IPS DF 6.9 (cell line): ENCODE data around the gene SGIP1.

Experiments used
- DNase-seq: peaks from one replicate; pipeline ENCODE4 v3.0.0-alpha.2; 2013; ENCODE audit warnings: low read depth, low spot score
- H3K27ac ChIP-seq: one replicate; pipeline ENCODE4 v1.5.1; 2013; ENCODE audit warnings: low read length, control low read depth
- H3K27me3 ChIP-seq: 2 replicates; pipeline ENCODE4 v1.6.1; 2013; ENCODE audit warnings: mild to moderate bottlenecking, low read length; ENCODE audit not compliant: control insufficient read depth, insufficient read depth
- H3K36me3 ChIP-seq: 2 replicates; pipeline ENCODE4 v1.6.1; 2013; ENCODE audit warnings: low read length; ENCODE audit not compliant: control insufficient read depth, insufficient read depth
- H3K4me1 ChIP-seq: 2 replicates; pipeline ENCODE4 v1.6.1; 2013; ENCODE audit warnings: low read length; ENCODE audit not compliant: control insufficient read depth, insufficient read depth
- H3K4me3 ChIP-seq: 2 replicates; pipeline ENCODE4 v1.5.1; 2013; ENCODE audit warnings: mild to moderate bottlenecking, low read length
- H3K9me3 ChIP-seq: 2 replicates; pipeline ENCODE4 v1.6.1; 2013; ENCODE audit warnings: low read length, inconsistent platforms; ENCODE audit not compliant: control insufficient read depth, insufficient read depth
- WGBS: extraction: QIAGEN DNeasy Blood & Tissue Kit; methylation state at CpG from one replicate; pipeline ENCODE4 v1.1.7; 2013; ENCODE audit warnings: mixed read lengths, missing lambda C conversion rate; ENCODE audit not compliant: insufficient read length, insufficient coverage; 5-methylcytosine and 5-hydroxymethylcytosine counted together

SGIP1 gene

DNA sequence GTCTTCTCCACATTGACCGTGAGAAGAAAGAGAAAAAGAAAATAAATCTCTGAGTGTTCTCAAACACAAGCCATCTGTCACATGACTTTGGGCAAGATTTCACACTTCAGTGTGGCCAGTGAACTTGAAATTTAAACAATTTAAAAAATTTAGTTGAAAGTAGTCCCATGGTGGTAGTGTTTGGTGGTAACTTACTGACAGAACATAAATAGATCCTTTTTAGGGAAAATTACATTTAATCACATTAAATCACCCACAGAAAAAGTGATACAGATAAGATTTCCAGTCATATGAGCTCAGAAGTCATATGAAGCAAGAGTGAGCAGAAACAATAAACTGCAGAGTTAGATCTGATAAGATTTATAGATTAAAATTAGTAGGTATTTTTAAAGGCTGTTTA lies 31.9 kb upstream of the SGIP1 start:
- Histone ChIP-seq H3K27ac (no peak overlapping the region), H3K4me1 (no peaks in the 10 kb centered on the region), H3K36me3 (no peaks in the 10 kb centered on the region), H3K4me3 (no peak overlapping the region), H3K27me3 (no peaks in the 10 kb centered on the region), H3K9me3 (no peaks in the 10 kb centered on the region)
- no peak for DNase-seq
- WGBS = no CpG with 5 or more reads among the region's 1 CpG

DNA sequence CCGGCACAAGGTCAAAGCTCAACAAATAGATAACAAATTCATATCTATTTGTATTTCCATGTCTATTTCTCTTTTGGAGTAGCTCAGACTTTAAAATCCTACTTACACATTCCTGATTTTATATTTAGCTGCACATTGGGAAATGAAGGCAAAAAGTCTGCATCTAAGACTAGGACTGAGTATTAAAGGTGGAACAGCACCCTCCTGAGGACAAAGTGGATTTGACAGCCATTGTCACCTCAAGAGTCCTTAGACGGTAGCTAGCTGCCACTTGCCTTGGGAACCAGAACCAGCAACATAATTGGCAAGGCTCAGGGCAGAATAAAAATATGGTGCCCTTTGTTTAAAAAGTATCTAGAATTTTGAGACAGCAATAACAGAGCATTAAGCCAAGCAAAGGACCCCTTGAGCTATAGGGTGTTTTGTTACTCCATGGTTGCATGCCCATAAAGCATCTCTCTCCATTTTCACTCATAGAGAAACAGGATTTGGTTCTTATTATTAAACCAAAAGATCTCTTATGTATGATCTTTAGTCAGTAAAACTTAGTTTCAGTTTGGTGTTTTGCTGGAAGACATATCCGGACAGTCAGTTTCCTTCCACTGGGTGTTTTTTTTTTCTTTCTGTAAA lies 30.0 kb upstream of the SGIP1 start:
- no peaks in the 10 kb centered on the region for H3K27me3 ChIP-seq
- no peaks in the 10 kb centered on the region for H3K36me3 ChIP-seq
- WGBS = no CpG with 5 or more reads among the region's 3 CpGs
- H3K4me3 ChIP-seq = no peak overlapping the region
- H3K9me3 ChIP-seq = no peaks in the 10 kb centered on the region
- H3K4me1 ChIP-seq = no peaks in the 10 kb centered on the region
- no peak overlapping the region for H3K27ac ChIP-seq
- DNase-seq = peak; percentile 58

DNA sequence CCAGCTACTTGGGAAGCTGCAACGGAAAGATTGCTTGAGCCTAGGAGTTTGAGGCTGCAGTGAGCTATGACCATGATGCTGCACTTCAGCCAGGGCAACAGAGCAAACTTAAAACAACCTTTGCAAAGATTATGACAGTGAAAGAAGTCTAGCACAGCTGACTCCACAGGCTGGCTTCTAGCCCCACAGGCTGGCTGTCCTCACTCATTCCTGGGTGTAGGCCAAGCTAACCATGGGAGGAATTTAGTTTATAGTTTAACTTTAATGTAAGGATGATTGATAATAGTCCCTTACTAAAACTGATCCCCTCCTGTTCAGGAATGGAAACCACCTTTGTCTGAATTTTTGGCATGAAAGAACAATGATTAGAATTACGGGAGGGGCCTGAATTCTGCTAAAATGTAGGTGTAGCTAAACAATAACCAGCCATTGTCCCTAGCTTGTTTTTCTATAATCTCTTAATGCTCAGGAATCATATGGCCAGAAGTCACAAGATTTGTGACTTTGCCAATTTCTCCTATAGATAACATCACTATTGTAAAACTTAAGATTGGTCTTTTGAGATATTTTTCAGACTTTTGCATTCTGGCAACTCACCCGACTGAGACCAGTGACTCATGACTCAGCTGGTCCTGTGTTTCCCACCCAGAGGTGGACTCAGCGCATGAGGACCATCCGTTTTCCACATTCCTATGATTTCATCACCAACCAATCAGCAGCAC lies 28.1 kb upstream of the SGIP1 start:
- no peak overlapping the region for H3K27ac ChIP-seq
- no peak overlapping the region for H3K4me3 ChIP-seq
- no peaks in the 10 kb centered on the region for H3K9me3 ChIP-seq
- no peaks in the 10 kb centered on the region for H3K36me3 ChIP-seq
- no CpG with 5 or more reads among the region's 5 CpGs for WGBS
- H3K4me1 ChIP-seq = no peaks in the 10 kb centered on the region
- no peaks in the 10 kb centered on the region for H3K27me3 ChIP-seq
- no peak for DNase-seq

DNA sequence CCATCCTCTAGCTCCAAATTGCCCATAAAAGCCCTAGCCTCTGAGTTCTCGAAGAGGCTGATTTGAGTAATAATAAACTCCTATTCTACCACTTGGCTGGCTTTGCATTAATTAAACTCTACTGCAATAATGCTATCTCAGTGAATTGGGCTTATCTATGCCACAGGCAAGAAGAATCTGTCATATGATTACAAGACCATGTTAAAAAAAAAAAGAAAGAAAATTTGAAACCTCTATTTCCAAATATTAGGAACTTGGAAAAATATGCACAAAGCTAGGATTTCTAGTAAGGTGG lies 27.6 kb upstream of the SGIP1 start:
- WGBS = no CpG with 5 or more reads among the region's 1 CpG
- no peak overlapping the region for H3K27ac ChIP-seq
- no peaks in the 10 kb centered on the region for H3K4me1 ChIP-seq
- H3K9me3 ChIP-seq = no peaks in the 10 kb centered on the region
- H3K27me3 ChIP-seq = no peaks in the 10 kb centered on the region
- H3K36me3 ChIP-seq = no peaks in the 10 kb centered on the region
- H3K4me3 ChIP-seq = no peak overlapping the region
- DNase-seq = no peak

DNA sequence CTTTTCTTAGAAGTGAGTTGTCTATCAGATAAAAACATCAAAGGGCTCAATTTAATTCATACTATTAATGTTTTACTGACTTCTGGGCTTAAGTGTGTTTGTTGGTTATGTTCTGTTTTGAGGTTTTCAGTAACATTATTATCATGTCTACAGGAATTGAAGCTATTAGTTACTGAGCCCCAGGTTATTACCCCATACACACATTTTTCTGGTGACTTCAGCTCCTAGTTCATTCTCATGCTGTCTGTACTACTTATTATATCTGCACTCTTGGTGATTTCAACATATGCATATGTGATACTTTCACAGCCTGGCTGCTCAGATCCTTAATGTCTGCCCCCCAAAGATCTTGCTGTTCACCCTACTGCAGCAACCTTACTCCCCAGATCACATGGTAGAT lies 27.0 kb upstream of the SGIP1 start:
- no peaks in the 10 kb centered on the region for H3K4me1 ChIP-seq
- H3K9me3 ChIP-seq = no peaks in the 10 kb centered on the region
- H3K36me3 ChIP-seq = no peaks in the 10 kb centered on the region
- DNase-seq = no peak
- H3K27me3 ChIP-seq = no peaks in the 10 kb centered on the region
- no peak overlapping the region for H3K4me3 ChIP-seq
- H3K27ac ChIP-seq = no peak overlapping the region

DNA sequence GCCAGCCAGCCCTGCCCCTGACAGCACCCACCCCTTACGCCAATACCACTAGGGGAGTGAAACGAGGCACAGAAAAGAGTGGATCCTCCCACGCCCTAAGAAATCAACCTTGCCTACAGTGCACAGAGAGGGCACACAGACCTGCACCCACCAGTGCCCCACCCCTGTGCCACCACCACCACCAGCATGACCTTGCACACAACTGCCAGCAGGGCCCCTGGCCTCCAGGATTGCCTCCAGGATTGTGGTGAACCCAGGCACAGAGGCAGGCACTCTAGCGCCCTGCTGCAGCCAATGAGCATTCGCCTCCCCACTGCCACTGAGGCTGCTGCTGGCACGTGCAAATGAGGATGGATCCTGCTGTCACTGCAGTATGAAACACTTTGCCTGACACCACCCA lies 23.5 kb upstream of the SGIP1 start:
- Histone ChIP-seq H3K27ac (no peak overlapping the region), H3K4me3 (no peak overlapping the region), H3K27me3 (no peaks in the 10 kb centered on the region), H3K4me1 (no peaks in the 10 kb centered on the region), H3K9me3 (no peaks in the 10 kb centered on the region), H3K36me3 (no peaks in the 10 kb centered on the region)
- no peak for DNase-seq
- WGBS = no CpG with 5 or more reads among the region's 6 CpGs

DNA sequence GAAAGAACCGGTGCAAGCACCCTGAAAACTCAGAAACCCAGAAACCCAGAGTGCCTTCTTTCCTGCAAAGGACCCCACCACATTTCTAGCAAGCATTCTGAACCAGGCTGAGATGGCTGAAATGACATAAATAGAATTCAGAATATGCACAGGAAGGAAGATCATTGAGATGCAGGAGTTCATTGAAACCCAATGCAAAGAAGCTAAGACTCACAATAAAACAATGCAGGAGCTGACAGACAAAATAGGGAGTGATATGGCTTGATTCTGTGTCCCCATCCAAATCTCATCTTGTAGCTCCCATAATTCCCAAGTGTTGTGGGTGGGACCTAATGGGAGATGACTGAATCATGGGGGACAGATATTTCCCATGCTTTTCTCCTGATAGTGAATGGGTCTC lies 22.8 kb upstream of the SGIP1 start:
- Histone ChIP-seq H3K27me3 (no peaks in the 10 kb centered on the region), H3K4me3 (no peak overlapping the region), H3K27ac (no peak overlapping the region), H3K4me1 (no peaks in the 10 kb centered on the region), H3K36me3 (no peaks in the 10 kb centered on the region), H3K9me3 (no peaks in the 10 kb centered on the region)
- no peak for DNase-seq
- no CpG with 5 or more reads among the region's 1 CpG for WGBS

DNA sequence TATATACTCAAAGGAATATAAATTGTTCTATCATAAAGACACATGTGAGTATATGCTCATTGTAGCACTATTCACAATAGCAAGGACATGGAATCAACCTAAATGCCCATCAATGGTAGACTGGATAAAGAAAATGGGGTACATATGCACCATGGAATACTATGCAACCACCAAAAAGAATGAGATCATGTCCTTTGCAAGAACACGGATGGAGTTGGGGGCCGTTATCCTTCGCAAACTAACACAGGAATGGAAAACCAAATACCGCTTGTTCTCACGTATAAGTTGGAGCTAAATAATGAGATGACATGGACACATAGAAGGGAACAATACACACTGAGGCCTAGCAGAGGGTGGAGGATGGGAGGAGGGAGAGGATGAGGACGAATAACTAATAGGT lies 16.0 kb upstream of the SGIP1 start:
- no peaks in the 10 kb centered on the region for H3K36me3 ChIP-seq
- H3K4me3 ChIP-seq = no peak overlapping the region
- H3K9me3 ChIP-seq = no peaks in the 10 kb centered on the region
- no CpG with 5 or more reads among the region's 6 CpGs for WGBS
- no peak for DNase-seq
- H3K27me3 ChIP-seq = no peaks in the 10 kb centered on the region
- H3K27ac ChIP-seq = no peak overlapping the region
- no peaks in the 10 kb centered on the region for H3K4me1 ChIP-seq

DNA sequence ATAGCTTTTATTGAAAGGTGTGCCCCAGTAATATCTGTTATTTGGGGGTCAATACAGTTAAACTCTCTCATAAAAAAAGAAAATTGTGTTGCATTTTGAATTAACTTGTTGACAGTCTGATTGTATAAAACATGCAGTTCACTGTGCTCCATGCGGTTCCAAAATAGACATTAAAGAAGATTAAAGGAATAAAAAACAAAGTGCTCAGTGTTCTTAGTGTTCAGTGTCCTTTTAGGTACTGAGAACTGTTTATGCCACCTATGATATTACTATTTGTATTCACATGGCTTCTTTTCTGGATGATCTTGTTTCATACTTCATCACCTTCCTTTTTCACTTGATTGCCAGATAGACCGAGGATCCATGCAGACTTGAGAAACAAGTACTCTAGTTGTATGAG lies 15.3 kb upstream of the SGIP1 start:
- no peak for DNase-seq
- no peaks in the 10 kb centered on the region for H3K4me1 ChIP-seq
- H3K36me3 ChIP-seq = no peaks in the 10 kb centered on the region
- H3K27ac ChIP-seq = no peak overlapping the region
- no peaks in the 10 kb centered on the region for H3K27me3 ChIP-seq
- H3K9me3 ChIP-seq = no peaks in the 10 kb centered on the region
- H3K4me3 ChIP-seq = no peak overlapping the region
- no CpG with 5 or more reads among the region's 2 CpGs for WGBS

DNA sequence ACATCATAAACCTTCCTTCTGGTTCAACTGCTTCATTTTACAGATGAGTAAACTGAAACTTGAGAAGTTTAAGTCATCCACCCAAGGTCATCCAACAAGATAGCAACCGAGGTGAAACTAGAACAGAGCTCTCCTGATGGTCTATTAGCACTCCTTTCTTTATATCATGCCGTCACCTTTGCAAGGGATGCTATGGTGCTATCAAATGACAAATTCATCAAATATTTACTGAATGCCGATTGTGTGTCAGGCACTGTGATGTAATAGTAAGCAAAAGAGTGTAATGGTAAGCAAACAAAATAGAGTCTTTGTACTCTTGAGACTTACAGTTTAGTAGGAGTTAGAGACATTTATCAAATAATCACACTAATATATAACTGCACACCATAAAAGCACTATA lies 14.0 kb upstream of the SGIP1 start:
- H3K4me1 ChIP-seq = no peaks in the 10 kb centered on the region
- H3K27ac ChIP-seq = no peak overlapping the region
- no peaks in the 10 kb centered on the region for H3K9me3 ChIP-seq
- no peak for DNase-seq
- H3K4me3 ChIP-seq = no peak overlapping the region
- no peaks in the 10 kb centered on the region for H3K36me3 ChIP-seq
- H3K27me3 ChIP-seq = no peaks in the 10 kb centered on the region
- WGBS = no CpG with 5 or more reads among the region's 3 CpGs

DNA sequence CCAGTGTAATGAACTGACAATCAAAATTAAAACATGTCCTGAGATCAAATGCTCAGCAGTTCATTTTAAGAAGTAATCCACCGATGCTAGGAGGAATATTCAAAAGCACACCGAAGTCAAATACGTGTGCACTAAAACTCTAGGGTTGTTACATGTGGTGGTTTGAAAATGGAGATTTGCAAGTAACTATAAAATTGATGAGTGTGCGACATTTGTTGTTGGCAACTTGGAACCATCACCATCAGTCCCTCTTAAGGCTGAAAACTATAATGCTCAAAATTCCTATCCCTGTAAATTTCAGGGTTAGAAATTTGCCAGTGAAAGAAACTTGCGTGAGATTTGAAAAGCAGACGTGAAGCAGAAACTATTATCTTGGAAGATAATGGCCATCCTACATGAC lies 13.3 kb upstream of the SGIP1 start:
- H3K9me3 ChIP-seq = no peaks in the 10 kb centered on the region
- H3K4me3 ChIP-seq = no peak overlapping the region
- no peaks in the 10 kb centered on the region for H3K4me1 ChIP-seq
- no peak overlapping the region for H3K27ac ChIP-seq
- no peak for DNase-seq
- WGBS = no CpG with 5 or more reads among the region's 6 CpGs
- no peaks in the 10 kb centered on the region for H3K27me3 ChIP-seq
- H3K36me3 ChIP-seq = no peaks in the 10 kb centered on the region
